C4-2B (cell line): Measurements from ENCODE around the gene ZNF622.

Experiments used
- ZFX ChIP-seq: fragments of 450-650 bp; IDR thresholded peaks from 2 replicates; pipeline ENCODE4 v1.6.1; 2017
- TF ChIP-seq, protein P1 (sequence below): fragments of 450-650 bp; conservative IDR thresholded peaks from 2 replicates; pipeline ENCODE4 v1.5.1; 2017; ENCODE audit warnings: mild to moderate bottlenecking

DNA sequence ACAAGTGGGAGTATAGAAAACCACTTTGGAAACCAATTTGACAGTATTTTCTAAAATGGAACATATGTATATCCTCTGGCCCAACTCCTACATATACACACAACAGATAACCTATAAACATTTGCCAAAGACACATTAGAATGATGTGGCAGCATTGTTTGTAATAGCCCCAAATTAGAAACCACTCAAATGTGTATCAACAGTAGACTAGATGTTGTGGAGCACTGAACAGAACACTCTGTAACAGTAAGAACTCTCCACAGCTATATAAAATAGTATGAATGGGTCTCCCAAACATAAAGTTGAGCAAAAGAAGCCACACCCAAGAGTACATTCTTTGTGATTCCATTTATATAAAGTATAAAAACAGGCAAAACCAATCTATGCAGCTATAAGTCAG lies 6.1 kb downstream of the ZNF622 start:
- TF ChIP-seq, protein P1, sequence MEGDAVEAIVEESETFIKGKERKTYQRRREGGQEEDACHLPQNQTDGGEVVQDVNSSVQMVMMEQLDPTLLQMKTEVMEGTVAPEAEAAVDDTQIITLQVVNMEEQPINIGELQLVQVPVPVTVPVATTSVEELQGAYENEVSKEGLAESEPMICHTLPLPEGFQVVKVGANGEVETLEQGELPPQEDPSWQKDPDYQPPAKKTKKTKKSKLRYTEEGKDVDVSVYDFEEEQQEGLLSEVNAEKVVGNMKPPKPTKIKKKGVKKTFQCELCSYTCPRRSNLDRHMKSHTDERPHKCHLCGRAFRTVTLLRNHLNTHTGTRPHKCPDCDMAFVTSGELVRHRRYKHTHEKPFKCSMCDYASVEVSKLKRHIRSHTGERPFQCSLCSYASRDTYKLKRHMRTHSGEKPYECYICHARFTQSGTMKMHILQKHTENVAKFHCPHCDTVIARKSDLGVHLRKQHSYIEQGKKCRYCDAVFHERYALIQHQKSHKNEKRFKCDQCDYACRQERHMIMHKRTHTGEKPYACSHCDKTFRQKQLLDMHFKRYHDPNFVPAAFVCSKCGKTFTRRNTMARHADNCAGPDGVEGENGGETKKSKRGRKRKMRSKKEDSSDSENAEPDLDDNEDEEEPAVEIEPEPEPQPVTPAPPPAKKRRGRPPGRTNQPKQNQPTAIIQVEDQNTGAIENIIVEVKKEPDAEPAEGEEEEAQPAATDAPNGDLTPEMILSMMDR = no peak
- TF ChIP-seq ZFX = no peak
